Measurements from ENCODE around the gene GET4.

The GET4 gene, protein sequence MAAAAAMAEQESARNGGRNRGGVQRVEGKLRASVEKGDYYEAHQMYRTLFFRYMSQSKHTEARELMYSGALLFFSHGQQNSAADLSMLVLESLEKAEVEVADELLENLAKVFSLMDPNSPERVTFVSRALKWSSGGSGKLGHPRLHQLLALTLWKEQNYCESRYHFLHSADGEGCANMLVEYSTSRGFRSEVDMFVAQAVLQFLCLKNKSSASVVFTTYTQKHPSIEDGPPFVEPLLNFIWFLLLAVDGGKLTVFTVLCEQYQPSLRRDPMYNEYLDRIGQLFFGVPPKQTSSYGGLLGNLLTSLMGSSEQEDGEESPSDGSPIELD

DNA sequence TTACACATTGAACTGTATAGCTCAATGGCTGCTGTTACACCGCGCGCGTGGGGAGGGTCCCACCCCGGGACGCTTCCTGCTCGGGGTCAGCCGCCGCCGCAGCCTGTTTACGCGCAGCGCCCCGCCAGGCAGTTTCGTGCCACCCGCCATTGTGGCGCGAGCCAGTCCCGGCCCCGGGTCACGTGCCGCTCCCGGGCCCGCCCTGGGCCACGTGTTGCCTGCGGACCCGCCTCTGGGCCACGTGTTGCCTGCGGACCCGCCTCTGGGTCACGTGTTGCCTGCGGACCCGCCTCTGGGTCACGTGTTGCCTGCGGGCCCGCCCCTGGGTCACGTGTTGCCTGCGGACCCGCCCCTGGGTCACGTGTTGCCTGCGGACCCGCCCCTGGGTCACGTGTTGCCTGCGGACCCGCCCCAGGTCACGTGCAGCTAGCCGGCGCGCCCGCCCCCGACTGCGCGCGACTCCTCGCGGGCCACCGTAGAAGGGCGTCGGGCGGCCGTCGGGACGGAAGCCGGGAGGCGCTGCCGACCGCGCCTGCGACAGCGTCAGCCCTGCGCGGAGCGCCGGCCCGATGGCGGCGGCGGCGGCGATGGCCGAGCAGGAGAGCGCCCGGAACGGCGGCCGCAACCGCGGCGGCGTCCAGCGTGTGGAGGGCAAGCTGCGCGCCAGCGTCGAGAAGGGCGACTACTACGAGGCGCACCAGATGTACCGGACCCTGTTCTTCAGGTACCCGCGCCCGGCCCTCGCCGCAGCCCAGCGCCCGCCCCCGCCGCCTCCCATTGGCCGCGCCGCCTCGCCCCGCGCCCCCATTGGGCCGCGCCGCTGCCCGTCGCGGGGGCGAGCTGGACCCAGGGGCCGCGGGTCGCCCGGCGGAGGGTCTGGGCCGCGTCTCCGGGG lies at the start of gene GET4:
TSS of gene GET4 (plus strand) at position 478 of the 895 bp plus-strand sequence. CDS start at position 570, 92 bp downstream.
- TF ChIP-seq GATA2 (IDR thresholded peaks at IDR 0.05; ENCODE audit: low read depth, low read length) = no peak
- TF ChIP-seq GATA3 (IDR thresholded peaks at IDR 0.05; ENCODE audit: low read depth, low read length) = no peak

DNA sequence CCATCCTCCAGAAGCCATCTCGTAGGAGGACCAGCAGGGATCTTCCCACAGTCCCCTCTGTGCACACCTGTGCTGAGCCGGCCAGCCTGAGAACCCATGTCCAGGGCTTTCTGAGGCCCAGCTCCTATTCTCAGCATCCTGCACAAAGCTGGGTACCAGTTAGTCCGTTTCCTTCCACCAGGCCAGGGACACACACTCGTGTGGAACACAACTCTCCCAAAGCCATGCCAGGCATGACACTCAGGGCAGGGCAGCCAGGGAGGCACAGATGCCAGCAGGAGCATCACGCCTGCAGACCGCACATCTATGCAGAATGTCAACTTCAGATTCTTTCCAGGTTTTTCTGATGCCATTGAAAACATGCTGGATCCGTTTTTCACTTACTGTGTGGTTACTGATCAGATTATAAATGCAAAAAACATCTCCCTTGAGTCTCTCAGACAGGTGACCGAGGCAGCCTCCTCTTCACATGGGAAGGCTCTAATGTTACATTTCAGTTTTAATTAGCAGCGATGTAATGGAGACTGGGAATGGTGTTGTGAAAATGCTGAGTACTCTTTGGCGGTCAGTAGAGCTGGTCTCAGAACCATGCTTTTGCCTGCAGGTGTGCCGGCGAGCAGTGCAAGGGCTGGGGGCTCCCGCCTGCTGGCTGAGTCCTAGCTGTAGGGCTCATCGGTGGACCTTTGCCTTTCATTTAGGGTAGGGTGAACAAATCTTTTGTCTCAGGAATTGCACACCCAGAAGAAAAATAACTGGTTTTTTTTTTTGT lies 47.4 kb upstream of the GET4 start:
- TF ChIP-seq GATA3 (IDR thresholded peaks at IDR 0.05; ENCODE audit: low read depth, low read length) (no peak), GATA2 (IDR thresholded peaks at IDR 0.05; ENCODE audit: low read depth, low read length) (no peak)

DNA sequence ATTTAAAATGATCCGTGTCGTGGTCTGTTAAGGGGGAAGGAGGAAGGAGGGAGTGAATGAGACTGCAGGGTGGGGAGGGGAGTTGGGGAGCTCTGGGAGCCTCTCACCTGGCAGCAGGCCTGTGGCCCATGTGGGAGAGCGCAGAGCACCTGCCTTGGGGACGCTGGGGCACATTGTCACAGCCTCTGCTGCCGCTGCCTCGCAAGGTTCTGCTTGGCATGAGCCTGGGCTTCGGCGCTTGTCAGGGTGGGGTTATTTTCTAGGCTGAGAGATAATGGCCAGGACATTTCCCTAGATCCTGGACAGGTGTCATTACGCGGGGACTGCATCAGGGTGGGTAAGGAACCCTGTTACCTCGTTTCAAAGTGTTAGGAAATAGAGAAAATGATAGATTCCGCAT lies 46.3 kb upstream of the GET4 start:
- TF ChIP-seq GATA3 (IDR thresholded peaks at IDR 0.05; ENCODE audit: low read depth, low read length) = no peak
- TF ChIP-seq GATA2 (IDR thresholded peaks at IDR 0.05; ENCODE audit: low read depth, low read length) = no peak

DNA sequence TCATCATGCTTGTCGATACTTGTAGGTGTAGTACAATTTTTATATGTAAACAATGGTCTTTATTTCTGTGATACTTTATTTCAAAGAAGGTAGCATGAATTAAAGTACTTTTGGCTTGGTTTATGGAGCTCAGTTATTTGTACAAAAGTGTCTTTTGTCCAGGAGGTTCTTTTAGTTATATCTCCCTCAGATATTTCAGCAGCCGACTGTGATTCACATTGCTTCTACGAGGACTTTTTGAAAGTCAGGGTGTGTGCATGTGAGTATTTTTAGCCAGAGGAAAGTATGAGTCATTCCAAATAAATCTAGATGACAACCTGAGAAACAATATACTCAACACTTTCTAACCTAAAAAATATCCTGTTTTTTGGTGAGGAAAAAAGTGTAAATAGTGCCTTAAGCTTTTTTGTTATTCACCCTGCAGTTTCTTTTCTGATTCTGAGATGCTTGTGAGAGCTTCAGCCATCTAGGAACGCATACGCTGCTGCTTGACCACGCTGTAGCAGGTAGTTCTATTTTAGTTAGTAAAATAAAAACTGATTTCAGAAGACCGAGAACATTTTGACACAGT lies 44.7 kb upstream of the GET4 start:
- no peak for TF ChIP-seq GATA3 (IDR thresholded peaks at IDR 0.05; ENCODE audit: low read depth, low read length)
- no peak for TF ChIP-seq GATA2 (IDR thresholded peaks at IDR 0.05; ENCODE audit: low read depth, low read length)

DNA sequence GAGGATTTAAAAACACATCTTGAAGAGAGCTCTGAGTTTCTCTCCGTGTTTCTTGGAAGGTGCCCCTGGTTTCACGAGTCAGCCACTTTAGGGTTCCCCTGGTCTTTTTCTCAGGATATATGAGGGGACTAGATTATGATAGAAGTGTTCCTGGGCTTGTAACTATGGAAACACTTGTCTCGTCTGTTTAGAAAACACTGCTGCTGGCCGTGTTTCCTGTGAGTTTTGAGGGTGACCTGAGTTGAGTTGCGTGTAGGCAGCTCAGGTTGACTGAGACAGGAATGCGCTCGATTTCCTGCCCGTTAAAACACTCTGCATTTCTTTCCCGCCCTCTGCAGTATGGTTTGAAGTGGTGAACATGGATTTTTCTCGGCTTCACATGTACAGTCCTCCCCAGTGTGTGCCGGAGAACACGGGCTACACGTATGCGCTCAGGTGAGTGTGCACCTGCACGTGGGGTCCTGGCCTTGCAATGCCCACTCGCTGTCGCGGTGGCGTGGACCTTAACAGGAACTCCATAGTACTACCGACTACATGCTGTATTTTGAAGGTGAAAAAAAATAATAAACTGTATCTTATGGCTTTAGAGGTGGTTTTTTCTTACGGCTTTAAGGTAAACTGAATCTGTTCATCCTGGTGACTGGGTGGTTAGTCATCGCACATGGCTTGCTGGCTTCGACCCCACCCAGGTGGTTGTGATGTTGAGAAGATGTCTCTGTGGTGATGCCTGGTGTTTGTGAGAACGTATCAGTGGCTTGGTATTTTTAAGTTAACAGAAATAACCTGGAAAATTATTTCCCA lies 44.0 kb upstream of the GET4 start, which contains the start of gene SUN1:
TSS of gene SUN1 (plus strand) at position 310 of the 801 bp plus-strand sequence. CDS start at position 359, 49 bp downstream.
- TF ChIP-seq GATA3 (IDR thresholded peaks at IDR 0.05; ENCODE audit: low read depth, low read length) = no peak
- no peak for TF ChIP-seq GATA2 (IDR thresholded peaks at IDR 0.05; ENCODE audit: low read depth, low read length)

DNA sequence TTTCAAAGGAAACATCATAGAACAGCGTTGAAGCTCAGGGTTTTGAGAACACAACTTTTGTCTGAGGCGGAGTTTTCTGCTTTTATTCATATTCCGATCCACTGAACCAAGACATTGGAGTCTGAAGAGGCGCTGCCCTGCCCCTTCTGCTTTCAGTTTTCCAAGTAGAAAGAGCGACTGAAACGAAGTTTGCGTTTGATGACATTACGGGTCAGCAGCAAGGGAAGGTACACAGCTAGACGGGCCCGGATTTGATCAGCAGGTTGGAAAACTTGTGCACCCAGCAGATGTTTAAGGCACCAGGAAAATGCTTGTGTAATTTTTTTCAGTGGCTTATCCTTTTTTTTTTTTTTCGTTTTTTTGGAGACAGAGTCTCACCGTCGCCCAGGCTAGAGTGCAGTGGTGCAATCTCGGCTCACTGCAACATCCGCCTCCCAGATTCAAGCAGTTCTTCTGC lies 43.4 kb upstream of the GET4 start:
- no peak for TF ChIP-seq GATA3 (IDR thresholded peaks at IDR 0.05; ENCODE audit: low read depth, low read length)
- TF ChIP-seq GATA2 (IDR thresholded peaks at IDR 0.05; ENCODE audit: low read depth, low read length) = no peak

DNA sequence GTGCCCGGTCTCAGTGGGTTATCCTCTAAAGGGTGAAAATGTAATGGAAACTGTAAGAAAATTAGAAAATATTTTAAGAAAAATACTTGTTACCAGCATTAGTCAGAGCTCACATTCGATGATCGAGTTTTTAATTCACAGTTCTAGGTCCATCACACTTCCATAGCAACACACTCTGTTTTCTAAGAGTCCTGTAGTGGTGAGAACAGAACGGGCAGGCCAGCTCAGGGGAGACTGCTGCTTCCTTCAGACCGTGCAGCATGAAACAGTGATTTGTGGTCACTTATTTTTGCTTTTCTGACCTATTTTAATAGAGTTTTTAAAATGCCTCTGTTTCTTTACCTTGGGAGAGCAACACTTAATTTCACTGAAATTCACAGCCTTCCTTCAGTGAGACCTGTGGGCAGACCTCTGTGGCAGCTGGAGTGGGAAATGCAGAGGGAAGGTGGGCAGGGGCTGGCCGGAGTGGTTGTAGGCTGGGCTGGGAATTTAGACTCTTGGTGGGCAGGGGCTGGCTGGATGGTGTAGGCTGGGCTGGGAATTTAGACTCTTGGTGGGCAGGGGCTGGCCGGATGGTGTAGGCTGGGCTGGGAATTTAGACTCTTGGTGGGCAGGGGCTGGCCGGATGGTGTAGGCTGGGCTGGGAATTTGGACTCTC lies 42.6 kb upstream of the GET4 start:
- TF ChIP-seq GATA2 (IDR thresholded peaks at IDR 0.05; ENCODE audit: low read depth, low read length) (no peak), GATA3 (IDR thresholded peaks at IDR 0.05; ENCODE audit: low read depth, low read length) (no peak)

DNA sequence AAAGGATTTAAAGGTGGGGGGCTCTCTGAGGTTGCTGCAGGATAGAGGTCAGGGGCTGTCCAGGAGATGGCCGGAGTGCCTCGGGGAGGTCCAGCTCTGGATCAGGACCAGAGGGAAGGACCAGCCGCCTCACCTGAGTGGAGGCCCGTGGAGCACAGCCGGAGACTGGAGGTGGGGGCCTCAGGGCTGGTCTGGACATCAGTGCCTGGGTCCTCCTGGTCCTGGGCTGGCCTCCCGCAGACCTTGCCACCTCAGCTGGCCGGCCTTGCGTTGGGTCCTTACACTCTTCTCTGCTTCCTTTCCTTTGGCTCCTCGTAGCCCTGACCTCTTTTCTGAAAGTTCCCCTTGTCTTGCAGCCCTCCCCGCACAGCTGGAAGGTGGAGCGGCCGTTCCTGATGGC lies 42.1 kb upstream of the GET4 start:
- TF ChIP-seq GATA3 (IDR thresholded peaks at IDR 0.05; ENCODE audit: low read depth, low read length) = no peak
- no peak for TF ChIP-seq GATA2 (IDR thresholded peaks at IDR 0.05; ENCODE audit: low read depth, low read length)

DNA sequence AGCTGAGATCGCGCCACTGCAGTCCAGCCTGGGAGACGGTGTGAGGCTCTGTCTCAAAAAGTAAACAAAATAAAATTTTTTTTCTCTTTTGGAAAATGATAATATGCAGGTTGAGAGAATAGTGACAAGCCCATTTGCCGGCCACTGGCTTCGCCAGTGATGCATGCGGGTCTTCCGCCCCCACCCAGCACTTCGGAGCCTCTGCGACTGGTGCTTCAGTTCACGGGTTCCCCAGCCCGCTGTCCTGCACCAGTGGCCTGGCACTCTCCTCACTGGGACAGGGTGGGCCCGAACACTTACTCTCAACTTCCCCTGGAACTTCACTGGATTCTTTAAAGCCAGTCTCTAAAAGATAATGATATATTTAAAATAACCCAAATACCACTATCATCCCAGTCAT lies 41.3 kb upstream of the GET4 start:
- TF ChIP-seq GATA2 (IDR thresholded peaks at IDR 0.05; ENCODE audit: low read depth, low read length) (no peak), GATA3 (IDR thresholded peaks at IDR 0.05; ENCODE audit: low read depth, low read length) (no peak)

DNA sequence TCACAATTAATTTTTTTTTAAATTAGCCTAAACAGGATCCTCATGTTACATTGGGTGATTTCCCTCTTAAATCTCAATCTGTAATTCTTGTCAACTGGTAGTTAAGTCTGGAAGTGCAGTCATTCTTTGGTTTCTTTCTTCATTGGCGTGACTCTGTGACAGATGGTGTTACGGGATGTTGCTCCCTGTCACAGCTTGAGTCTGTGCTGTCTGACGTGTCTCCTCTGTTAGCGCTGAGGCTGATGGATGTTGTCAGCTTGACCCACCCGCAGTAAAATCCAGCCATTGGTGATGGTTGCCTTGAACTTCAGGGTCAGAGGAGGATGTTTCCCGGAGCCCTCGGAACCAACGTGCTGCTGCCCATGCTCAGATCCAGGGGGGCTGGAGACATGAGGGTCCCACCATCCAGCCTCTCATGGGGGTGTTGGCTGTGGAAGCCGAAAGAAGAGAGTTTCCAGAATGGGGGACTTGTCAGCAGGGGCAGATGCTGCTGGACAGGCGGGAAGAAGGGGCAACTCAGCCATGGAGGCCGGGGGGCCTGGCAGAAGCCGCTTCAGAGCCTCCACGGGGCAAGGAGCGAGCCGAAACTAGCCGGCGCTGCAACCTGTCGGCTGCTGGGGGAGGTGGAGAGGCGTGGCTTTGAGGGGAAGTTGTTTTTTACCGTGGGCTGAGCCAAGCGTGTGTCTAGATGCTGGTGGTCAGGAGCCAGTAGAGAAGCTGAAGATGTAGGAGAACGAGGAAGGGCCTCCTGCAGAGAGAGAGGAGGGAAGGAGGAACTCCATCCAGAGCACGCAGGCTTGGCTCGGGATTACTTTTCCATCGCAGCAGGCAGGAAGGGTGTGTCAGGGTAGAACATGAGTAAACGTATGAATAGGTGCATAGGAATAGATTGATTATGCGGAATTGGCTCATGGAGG lies 40.6 kb upstream of the GET4 start:
- TF ChIP-seq GATA3 (IDR thresholded peaks at IDR 0.05; ENCODE audit: low read depth, low read length) (no peak), GATA2 (IDR thresholded peaks at IDR 0.05; ENCODE audit: low read depth, low read length) (no peak)

DNA sequence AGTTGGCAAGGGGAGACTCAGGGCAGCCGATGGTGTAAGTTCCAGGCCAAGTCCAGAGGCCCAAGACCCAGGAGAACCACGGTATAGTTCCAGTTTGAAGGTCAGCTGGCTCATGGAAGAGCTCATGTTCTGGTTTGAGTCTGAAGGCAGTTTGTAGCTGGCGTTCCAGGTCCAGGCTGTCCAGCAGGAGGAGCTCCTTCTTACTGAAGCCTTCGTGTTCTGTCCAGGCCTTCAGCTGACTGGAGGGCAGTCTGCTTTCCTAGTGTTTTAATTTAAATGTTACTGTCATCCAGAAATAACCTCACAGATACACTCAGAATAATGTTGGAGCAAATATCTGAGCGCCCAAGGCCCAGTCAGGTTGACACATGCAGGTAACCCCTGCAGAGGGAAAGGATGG lies 39.9 kb upstream of the GET4 start:
- TF ChIP-seq GATA2 (IDR thresholded peaks at IDR 0.05; ENCODE audit: low read depth, low read length) (no peak), GATA3 (IDR thresholded peaks at IDR 0.05; ENCODE audit: low read depth, low read length) (no peak)

Measured in SH-SY5Y (cell line).